Measurements from ENCODE around the gene INAFM1.

Gene INAFM1

GRCh38 chr19:47316513-47316912 lies 41.8 kb downstream of the INAFM1 start:
- TF ChIP-seq, protein P1, sequence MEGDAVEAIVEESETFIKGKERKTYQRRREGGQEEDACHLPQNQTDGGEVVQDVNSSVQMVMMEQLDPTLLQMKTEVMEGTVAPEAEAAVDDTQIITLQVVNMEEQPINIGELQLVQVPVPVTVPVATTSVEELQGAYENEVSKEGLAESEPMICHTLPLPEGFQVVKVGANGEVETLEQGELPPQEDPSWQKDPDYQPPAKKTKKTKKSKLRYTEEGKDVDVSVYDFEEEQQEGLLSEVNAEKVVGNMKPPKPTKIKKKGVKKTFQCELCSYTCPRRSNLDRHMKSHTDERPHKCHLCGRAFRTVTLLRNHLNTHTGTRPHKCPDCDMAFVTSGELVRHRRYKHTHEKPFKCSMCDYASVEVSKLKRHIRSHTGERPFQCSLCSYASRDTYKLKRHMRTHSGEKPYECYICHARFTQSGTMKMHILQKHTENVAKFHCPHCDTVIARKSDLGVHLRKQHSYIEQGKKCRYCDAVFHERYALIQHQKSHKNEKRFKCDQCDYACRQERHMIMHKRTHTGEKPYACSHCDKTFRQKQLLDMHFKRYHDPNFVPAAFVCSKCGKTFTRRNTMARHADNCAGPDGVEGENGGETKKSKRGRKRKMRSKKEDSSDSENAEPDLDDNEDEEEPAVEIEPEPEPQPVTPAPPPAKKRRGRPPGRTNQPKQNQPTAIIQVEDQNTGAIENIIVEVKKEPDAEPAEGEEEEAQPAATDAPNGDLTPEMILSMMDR (IDR thresholded peaks at IDR 0.05), result no peak
- Histone ChIP-seq H3K9me3 (ENCODE audit: control insufficient read depth, low read length) (no peaks in the 10 kb centered on the region), H3K27ac (no peak overlapping the region)

DNA sequence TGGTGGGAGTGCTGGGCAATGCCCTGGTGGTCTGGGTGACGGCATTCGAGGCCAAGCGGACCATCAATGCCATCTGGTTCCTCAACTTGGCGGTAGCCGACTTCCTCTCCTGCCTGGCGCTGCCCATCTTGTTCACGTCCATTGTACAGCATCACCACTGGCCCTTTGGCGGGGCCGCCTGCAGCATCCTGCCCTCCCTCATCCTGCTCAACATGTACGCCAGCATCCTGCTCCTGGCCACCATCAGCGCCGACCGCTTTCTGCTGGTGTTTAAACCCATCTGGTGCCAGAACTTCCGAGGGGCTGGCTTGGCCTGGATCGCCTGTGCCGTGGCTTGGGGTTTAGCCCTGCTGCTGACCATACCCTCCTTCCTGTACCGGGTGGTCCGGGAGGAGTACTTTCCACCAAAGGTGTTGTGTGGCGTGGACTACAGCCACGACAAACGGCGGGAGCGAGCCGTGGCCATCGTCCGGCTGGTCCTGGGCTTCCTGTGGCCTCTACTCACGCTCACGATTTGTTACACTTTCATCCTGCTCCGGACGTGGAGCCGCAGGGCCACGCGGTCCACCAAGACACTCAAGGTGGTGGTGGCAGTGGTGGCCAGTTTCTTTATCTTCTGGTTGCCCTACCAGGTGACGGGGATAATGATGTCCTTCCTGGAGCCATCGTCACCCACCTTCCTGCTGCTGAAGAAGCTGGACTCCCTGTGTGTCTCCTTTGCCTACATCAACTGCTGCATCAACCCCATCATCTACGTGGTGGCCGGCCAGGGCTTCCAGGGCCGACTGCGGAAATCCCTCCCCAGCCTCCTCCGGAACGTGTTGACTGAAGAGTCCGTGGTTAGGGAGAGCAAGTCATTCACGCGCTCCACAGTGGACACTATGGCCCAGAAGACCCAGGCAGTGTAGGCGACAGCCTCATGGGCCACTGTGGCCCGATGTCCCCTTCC lies 45.5 kb downstream of the INAFM1 start:
- Histone ChIP-seq H3K36me3 (ENCODE audit: control insufficient read depth, insufficient read depth, low read length) (no peaks in the 10 kb centered on the region), H3K9ac (no peak overlapping the region), H3K79me2 (no peaks in the 10 kb centered on the region), H3K9me3 (ENCODE audit: control insufficient read depth, low read length) (no peaks in the 10 kb centered on the region), H3K4me3 (ENCODE audit: low read depth, low read length) (no peak overlapping the region), H3K4me2 (ENCODE audit: low read length) (no peak overlapping the region), H3K4me1 (no peaks in the 10 kb centered on the region), H3K27ac (no peak overlapping the region), H3K27me3 (ENCODE audit: control insufficient read depth, insufficient read depth, low read length) (no peaks in the 10 kb centered on the region), H2AFZ (no peak overlapping the region)
- TF ChIP-seq, protein P1 (IDR thresholded peaks at IDR 0.05), result no peak

More at GRCh38 chr19:47316513-47316912, 41.8 kb downstream of the INAFM1 start:
- Histone ChIP-seq H3K27me3 (ENCODE audit: control insufficient read depth, insufficient read depth, low read length) (no peaks in the 10 kb centered on the region), H3K4me2 (ENCODE audit: low read length) (no peak overlapping the region), H3K4me3 (ENCODE audit: low read depth, low read length) (no peak overlapping the region), H2AFZ (no peak overlapping the region), H3K4me1 (no peaks in the 10 kb centered on the region), H3K36me3 (ENCODE audit: control insufficient read depth, insufficient read depth, low read length) (no peaks in the 10 kb centered on the region), H3K79me2 (no peaks in the 10 kb centered on the region), H3K9ac (no peak overlapping the region)

DNA sequence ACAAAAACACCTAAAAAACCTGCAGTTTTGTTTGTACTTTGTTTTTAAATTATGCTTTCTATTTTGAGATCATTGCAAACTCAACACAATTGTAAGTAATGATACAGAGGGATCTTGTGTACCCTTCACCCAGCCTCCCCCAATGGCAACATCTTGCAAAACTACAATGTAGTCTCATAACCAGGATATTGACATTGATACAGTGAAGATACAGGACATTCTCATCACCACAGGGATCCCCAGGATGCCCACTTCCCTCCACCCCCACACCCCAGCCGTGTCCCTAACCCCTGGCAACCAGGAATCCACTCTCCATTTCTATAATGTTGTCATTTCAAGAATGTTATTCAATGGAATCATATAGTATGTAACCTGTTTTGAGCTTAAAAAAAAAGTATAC lies 46.9 kb downstream of the INAFM1 start:
- H3K79me2 ChIP-seq, result no peaks in the 10 kb centered on the region
- H3K27ac ChIP-seq, result no peak overlapping the region
- no peaks in the 10 kb centered on the region for H3K36me3 ChIP-seq (ENCODE audit: control insufficient read depth, insufficient read depth, low read length)
- H3K4me3 ChIP-seq (ENCODE audit: low read depth, low read length), result no peak overlapping the region
- no peaks in the 10 kb centered on the region for H3K27me3 ChIP-seq (ENCODE audit: control insufficient read depth, insufficient read depth, low read length)
- H3K9me3 ChIP-seq (ENCODE audit: control insufficient read depth, low read length), result no peaks in the 10 kb centered on the region
- H3K4me2 ChIP-seq (ENCODE audit: low read length), result no peak overlapping the region
- H3K9ac ChIP-seq, result no peak overlapping the region
- H2AFZ ChIP-seq, result no peak overlapping the region
- TF ChIP-seq, protein P1 (IDR thresholded peaks at IDR 0.05), result no peak
- H3K4me1 ChIP-seq, result no peaks in the 10 kb centered on the region

DNA sequence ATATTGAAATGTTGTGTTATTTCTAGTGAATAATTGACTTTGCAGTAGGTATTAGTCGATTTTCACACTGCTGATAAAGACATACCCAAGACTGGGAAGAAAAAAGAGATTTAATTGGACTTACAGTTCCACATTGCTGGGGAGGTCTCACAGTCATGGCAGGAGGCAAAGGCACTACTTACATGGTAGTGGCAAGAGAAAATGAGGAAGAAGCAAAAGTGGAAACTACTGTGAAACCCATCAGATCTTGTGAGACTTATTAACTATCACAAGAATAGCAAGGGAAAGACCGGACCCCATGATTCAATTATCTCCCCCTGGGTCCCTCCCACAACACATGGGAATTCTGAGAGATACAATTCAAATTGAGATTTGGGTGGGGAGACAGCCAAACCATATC lies 47.4 kb downstream of the INAFM1 start:
- H2AFZ ChIP-seq, result no peak overlapping the region
- H3K27me3 ChIP-seq (ENCODE audit: control insufficient read depth, insufficient read depth, low read length), result no peaks in the 10 kb centered on the region
- no peaks in the 10 kb centered on the region for H3K36me3 ChIP-seq (ENCODE audit: control insufficient read depth, insufficient read depth, low read length)
- H3K27ac ChIP-seq, result no peak overlapping the region
- no peak overlapping the region for H3K4me3 ChIP-seq (ENCODE audit: low read depth, low read length)
- H3K9ac ChIP-seq, result no peak overlapping the region
- H3K79me2 ChIP-seq, result no peaks in the 10 kb centered on the region
- TF ChIP-seq, protein P1 (IDR thresholded peaks at IDR 0.05), result no peak
- H3K9me3 ChIP-seq (ENCODE audit: control insufficient read depth, low read length), result no peaks in the 10 kb centered on the region
- no peak overlapping the region for H3K4me2 ChIP-seq (ENCODE audit: low read length)
- H3K4me1 ChIP-seq, result no peaks in the 10 kb centered on the region
